Stimulated activated CD8-positive, alpha-beta memory T cell treated with anti-CD3 and anti-CD28 coated beads, Interleukin-12 subunit alpha, Interleukin-12 subunit beta, amount 100 ng/mL, for 24 hours (primary cell): ENCODE measurements around the gene OAF.

ENCODE experiments used
- DNase-seq: peaks from one replicate; pipeline ENCODE4 v3.0.0-alpha.2; 2020; ENCODE audit errors: extremely low read depth

Gene OAF

DNA sequence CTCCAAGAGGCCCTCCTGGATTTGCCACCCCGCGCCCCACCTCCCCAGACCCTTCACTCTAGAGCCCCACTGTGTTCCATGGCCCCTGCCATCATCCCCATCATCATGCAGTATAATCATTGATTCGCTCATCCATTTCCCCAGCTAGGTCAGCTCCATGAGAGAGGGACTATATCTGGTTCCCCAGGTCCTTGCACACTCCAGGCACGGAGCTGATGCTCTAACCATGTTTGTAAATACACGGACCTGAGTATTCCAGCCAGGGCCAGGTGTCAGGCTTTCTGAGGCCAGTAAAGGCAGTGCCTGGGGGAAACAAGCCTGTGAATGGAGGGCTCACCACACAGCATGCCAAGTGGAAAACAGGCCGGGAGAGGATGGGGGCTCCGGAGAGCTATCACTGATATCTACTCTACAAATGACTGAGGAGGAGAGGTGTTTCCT, 27.1 kb upstream of the OAF start:
- DNase-seq = no peak

DNA sequence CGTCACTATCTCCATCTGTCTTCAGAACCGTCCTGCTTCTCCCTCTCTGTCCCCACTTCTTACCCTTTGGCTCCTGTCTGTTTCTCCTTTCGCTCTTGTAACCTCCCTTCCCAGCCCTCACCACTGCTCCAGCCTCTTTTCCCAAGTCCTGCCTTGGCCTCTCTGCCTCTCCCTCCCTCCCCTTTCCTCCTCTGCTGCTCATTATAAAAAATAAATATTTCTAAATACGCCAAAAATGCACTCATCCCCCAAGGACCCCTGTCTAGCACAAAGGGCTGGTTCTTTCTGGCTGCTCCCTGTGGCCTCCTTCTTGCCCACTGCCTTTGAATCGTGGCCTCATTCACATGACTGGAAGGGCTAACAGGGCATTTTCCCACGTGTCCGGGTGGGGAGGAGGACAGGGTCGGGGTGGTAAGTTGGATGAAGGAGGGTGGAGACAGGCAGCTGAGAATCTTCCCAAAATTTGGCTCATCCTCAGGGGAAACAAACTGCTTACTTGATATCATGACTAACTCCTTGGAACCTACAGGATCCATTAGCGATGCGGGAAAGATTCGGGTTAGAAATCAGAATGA, 26.4 kb upstream of the OAF start:
- DNase-seq = no peak

DNA sequence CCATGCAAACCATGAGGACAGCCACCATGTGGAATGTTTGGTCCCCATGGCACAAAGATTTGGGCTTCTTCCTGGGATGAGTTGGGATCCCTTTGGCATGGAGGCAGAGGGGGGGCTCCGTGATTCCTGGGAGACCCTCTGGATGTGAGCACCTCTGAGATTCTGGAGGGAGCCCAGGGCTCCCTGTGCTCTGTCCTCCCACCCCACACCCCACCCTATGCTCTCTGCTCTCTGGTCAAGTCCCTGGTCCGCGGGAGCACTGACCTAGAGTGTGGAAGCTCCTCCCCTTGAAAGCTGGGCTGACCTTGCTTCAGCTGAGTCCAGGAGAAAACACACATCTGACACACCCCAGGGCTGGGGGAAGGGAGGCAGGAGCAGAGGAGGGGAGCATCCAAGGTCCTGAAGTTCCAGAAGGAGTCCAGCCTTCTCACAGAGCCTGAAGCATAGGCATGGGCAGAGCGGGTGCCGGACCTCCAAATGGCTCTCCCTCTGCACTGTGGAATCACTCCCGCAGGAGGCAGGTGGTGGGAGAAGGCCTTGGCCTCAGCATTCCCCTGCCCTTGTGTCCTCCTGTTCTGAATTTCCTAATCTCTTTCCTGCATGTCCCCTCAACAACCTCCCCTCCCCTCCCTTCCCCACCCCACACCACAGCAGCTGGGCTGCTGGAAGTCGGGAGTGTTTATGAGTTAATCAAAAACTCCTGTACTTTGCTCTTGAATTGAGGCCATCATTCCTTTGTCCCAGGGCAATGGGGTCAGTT, 25.7 kb upstream of the OAF start:
- DNase-seq = no peak

DNA sequence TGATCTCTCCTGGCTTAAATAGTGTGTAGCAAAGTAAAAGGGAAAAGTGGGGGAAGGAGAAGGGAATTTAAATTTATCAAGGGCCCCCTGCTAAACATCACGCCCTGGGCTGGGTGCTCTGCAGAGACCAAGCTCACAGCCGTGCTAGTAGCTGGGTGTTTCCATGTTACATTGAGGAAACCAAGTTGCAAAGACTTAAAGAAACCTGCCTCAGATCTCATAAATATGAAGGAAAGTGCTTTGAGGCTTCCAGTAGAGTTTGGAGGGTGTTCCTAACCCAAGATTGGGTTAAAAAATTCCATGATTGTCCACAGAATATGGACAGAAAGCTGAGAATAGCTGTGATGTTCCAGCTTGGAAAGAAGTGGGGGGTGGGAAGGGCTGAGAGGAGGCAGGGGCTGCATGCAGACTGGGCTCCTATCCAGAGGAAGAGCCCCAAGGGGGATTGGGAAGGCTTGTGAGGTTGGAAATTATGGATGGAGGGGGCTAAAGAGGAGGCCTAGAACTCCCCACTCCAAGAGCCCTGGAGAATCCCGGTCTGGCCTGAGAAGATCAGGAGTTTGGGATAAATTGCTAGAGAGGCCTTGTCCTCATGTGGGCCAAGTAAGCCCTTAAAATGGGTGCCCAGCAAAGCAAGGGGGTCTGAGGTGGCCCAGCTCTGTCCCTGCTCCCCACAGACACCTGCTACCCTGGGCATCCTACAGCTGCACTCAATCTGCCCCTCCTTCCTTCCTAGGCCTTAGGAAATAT, 25.0 kb upstream of the OAF start:
- DNase-seq = no peak

DNA sequence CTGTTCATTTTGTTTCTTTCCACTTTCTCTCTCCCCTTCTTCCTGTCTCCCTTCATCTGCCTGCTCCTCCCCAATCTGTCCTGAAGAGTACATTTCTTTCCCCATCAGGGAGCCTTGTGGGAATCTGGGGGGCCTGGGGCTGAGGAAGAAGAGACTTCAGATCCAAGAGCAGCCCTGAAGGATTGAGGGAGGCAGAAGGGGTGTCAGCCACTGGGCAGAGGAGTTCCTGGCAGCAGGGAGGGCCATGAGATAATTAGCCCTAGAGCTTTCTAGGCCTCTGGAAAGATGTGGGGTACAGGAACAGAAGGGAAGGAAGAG, 24.4 kb upstream of the OAF start:
- no peak for DNase-seq

DNA sequence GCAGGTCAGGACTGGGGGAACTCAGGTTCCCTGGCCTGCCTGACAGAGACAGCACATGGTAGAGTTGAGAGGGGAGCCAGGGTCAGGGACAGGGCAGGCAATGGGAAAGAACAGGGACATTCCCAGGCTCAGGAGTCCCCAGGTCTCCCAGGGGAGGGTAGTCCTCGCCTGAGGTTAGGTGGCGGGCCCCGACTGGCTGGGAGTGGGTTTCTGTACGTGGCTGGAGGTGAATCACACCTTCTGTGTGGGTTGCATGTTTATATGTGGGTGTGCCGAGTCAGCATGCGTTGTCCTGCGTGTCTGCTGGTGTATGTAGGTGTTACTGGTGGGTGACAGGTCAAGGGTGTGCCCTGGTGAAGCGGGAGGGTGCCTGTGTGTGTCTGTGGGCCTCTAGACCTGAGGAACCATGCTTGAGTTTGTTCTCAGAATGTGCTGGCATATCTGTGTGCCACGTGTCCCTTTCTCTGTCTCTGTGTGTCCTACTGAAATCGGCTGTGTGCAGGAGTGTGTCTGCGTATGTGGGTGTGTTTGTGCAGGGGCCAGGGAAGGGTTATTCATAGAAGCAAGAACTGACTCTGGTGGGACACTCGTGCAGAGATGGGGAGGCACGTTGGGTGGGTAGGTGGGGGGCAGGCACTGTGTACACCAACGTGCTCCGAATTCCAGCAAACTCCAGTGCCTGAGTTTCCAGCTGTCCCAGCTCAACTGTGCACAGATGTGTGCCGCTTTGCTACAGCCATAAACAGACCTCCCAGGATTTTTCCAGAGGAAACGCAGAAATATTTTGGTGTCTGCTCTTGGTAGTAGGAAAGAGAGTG, 23.8 kb upstream of the OAF start:
- no peak for DNase-seq

DNA sequence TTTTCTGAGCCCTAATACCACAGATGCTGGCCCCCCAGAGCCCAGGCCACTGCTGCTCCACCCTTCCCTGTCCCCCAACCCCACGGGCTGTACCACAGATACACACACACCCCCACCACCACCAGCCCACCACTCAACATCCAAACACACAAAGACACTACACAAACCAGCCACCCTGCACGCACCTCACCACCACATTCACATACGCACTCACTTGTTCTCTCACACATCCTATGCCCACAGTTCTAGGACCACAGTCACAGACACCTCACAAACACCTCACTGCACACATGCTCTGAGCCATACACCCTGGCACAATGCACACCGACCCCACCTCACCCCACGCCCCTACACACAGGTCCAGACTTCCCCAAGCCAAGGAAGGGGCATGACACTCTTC, 22.5 kb upstream of the OAF start:
- DNase-seq = no peak

DNA sequence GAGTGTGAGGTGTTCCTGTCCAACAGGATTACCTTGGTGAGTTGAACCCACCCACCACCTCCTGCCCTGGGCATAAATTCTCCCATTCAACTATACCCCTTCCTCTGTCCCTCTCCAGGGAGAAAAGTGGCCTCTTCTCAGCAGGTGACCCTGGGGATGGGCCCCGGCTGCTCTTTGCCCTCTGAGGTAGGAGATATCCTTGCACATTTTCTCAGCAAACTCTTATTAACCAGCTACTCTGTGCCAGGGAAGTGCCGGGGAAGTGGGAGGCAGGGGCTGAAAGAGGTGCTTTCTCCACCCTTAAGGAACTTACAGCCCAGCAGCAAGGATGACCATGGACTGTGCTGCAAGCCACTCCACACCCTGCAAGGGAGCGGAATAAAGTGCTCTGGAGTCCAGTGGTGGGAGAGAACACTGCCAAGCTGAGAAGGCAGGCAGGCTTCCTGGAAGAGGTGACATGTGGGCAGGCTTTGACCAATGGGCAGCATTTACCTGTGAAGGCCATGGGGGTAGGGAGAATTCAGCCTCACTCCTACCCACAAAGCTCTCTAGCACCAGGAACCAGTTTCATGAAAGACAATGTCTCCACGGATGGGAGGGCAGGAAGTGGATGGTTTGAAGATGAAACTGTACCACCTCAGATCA, 21.9 kb upstream of the OAF start:
- no peak for DNase-seq

DNA sequence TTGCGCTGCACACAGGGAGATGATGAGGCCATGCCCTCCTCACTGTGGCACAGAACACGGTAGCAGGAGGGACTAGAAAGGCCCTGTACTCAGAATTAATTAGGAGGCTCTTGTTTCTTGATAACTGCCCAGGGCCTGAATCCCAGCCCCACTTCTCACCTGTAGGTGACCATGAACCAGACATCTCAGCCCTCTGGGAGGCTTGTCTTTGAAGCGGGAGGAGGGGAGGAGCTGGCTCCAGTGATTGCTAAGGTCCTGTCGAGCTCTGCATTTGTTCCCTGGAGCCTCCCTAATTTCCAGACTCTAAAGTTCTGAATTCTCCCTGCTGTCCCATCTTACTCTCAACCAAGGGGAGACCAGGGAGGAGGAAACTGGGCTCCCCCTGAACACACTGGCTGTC, 19.8 kb upstream of the OAF start:
- DNase-seq = no peak

DNA sequence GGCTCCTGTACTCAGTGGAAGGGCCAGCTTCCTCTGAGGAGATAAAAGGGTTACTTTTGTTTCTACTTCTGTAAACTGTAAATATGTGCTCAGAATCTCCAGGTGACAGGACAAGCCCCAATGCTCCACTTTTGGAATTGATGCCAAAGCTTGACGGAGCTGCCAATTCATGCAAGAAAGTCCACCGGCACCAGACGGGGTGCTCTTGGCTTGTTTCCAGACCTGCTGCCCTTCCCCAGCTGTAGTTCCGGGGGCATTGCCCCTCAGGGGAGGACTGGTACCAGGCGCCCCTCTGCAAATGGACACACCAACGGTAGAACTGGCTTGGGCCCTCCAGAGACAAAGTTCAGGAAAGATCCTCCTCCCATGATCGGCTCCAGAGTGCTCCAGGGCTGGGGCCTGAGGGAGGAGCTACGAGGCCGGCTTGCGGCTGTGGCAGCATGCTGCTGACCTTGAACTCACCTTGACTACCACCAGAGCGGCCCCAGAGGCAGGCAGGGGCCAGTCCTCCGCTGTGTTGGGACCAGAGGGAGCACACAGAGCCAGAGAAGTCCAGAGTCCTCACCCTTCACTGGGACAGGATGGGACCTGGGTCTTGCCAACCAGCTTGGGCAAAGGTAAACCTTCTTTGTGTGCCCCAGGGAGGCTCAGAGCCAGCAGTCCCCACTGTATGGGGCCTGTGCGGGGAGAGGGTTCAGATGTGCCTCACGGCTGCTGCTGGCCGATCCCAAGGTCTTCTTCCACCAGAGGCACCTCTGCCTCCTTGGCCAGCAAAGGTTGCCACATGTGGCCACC, 17.8 kb upstream of the OAF start:
- no peak for DNase-seq

DNA sequence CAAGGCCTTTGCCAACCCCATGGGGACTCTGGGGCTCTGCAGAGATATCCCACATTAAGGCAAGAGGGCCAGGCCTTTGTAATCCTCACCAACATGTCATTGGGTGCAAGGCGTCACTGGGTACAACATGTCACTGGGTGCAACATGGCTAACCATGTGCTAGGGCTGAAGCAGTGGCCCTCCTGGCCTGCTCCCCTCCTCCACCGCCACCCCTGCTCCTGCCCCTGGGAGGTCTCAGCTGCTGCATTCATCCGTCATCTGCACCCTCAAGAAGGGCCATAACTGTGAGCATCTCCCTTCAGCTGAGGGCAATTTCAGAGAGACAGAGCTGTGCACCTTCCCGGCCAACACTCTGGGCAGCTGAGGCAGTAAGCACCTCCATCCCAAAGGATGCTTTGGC, 16.7 kb upstream of the OAF start:
- DNase-seq = no peak

DNA sequence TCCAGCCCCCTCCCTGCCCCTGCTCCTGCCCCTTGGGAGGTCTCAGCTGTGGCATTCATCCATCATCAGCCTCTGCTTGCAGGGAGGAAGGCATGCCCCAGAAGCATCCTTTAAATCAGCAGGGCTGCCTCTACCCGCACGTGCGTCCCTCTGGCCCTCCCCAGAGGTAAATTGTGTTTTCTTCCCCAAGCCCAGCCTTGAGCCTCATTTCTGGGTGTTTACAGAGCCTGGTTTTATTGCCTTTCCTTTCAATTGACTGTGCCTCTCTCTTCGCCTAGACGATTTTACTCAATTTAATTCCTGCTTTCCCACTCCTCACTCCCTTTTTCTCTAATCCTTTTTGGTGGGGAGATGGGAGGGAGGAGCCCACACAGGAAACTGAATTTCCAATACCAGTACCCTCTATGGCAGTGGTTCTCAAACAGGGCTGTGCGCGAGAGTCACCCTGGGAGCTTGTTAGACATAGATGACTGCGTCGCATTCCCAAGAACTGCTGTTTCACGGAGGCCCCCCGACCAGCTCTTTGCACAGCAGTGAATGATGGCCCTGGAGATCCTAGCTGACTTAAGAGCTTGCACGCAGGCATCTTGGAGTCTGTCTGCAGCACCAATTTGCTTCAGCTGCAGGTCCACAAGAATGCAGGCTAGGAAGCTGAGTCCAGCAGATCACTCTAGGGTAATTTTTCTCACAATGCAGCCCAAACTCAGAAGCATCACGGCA, 15.1 kb upstream of the OAF start:
- DNase-seq = no peak

DNA sequence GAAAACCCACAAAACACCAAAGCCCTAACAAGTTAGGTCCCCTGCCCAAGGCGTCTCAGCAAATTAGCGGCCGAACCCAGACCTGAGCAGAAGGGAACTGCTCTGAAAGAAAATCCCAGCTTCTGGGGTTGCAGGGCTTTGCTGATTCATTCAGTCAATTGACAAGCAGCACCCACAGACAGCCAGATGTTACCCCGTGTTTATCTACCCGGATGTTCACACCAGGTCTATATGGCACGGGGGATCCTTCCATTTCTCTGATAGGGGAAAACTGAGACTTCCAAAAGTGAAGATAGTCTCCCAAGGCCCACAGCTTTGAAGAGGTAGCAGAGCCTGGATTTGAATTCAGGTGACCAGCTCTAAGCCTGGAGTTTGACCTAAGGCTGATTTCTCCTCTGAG, 14.0 kb upstream of the OAF start:
- DNase-seq = no peak

DNA sequence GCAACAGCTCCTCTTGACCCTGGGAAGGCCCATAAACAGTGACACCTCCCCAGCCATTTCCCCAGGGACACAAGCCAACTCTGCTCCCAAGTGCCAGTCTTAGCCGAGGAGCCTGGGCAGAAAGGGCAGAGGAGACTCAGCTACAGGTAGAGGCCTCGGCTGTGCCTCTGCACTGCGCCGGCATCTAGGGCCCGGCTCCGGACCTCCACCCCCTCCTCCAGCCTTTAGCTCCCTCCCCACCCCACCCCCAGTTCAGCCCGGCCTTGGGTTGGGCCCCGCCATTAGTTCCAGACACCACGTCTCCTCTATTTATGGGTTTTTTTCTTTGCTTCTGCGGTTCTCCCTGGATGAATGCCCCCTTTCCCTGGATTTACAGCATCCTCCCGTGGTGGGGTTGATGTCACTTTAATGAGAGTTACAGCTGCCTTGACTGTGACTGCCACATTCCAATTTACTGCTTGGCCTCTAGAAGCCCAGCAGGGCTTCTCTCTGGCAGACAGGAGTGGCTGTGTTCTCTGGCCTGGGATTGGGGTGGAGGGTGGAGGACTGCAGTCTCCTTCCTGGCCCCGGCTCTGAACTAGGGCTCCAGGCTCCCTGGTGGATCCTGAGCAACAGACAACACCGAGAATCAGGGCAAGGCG, 13.5 kb upstream of the OAF start:
- DNase-seq = no peak

DNA sequence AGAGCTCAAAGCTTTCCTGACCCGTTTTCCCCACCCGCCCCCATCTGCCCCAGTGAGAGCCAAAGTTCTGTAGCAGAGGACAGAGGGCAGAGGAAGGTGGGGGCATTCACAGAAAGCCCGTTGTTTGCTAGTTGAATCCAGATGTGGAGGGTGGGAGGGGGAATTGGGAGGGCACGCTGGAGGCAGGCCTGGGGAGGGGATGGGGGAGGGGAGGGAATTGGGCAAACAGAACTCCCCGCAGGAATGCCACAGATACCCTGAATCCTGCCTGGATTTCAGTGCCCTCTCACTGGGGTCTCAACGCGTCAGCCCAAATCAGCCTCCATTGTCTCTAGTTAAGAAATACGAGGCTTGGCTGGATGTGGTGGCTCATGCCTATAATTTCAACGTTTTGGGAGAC, 12.9 kb upstream of the OAF start:
- no peak for DNase-seq

DNA sequence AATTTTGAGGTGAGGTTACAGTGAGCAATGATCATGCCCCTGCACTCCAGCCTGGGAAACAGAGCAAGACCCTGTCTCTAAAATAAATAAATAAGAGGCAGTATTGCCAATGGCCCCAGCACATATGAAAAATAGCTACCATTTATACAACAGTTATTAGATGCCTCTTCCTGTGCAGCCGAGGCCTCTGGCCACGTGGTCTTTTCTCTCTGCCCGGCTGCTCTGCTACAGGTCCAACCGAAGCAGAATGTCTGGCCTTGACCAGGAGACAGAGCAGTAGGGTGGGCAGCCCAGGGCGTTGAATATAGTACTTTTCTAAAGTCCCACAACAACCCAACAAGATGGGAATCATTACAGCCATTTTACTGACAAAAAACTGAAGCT, 12.4 kb upstream of the OAF start:
- no peak for DNase-seq

DNA sequence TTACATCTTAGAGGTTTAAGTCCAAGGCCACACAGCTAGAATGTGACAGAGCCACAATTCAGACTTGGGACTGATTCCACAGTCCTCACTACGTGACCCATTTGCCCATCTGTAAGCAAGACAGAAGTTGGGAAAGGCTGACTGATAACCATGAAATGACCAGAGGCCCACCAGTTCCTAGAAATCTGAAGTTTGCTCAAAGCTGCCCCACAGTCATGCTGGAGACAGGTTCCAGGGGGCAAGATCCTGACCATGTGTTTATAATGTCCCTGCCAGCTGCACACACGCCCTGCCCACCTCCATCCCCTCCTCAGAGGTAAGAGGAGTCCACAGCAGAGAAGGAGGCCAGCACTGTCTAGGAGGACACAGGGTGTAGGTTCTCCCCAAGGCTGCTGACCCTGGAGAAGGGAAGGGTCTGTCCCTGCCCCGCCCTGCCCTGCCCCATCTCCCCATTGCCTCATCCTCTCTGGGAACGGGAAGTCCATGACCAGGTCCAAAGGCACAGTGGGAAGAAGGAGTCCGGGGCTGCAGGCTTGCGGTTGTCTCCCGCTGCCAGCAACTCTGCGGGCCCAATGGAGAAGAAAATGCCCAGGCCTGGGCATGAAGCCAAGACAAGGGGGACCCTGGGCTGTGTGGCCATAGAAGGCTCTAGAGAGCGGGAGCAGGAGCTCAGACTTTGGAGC, 11.9 kb upstream of the OAF start:
- DNase-seq = no peak

DNA sequence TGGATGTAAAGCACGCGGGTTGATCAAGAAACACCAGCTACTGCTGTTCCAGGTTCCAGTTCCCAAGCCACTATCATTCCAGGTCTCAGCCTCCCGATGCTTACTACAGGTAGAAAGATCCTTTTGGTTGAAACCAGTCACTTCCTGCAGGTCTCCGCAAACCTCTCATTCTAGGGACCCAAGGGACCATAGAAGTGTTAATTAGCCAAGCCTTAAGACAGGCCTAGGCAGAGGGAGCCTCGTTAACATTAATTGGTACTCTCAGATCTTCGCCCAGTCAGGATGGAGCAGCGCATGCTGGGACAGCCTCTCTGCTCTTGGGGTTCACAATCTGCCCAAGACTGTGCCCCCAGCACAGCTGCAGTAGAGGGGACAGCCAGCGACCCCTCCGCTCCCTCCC, 11.2 kb upstream of the OAF start:
- DNase-seq = no peak

DNA sequence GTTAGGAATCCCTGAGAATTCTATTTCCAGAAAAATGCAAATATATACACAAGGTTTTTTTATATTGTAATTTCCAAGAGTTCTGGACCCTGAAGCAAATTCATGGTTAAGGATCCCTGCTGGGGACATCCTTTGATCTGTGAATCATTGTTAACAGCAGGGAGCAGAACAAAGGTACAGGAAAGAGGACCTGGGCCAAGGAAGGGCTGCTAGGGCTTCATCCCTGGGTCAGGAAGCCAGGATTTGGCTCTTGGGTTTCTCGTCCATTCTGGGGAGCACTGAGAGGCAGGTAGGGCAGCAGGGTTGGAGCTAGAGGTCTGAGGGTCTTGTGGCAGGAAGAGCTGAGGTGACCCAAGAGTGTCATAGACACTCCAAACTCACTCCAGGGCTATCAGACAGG, 10.2 kb upstream of the OAF start:
- no peak for DNase-seq
